GM18519 (cell line): Measurements from ENCODE around the gene TRIM25.
"Not testable (repeated sequence)": the region's sequence is repeated elsewhere in the genome, so short reads cannot be mapped to it uniquely, and the experiment has no call there.

Experiments
- ATAC-seq: cut with Tn5 transposase; IDR thresholded peaks from one replicate; pipeline ENCODE4 v1.9.1; 2021; ENCODE audit warnings: mild to moderate bottlenecking, moderate library complexity; ENCODE audit not compliant: unreplicated experiment, low FRiP score

Gene TRIM25, protein sequence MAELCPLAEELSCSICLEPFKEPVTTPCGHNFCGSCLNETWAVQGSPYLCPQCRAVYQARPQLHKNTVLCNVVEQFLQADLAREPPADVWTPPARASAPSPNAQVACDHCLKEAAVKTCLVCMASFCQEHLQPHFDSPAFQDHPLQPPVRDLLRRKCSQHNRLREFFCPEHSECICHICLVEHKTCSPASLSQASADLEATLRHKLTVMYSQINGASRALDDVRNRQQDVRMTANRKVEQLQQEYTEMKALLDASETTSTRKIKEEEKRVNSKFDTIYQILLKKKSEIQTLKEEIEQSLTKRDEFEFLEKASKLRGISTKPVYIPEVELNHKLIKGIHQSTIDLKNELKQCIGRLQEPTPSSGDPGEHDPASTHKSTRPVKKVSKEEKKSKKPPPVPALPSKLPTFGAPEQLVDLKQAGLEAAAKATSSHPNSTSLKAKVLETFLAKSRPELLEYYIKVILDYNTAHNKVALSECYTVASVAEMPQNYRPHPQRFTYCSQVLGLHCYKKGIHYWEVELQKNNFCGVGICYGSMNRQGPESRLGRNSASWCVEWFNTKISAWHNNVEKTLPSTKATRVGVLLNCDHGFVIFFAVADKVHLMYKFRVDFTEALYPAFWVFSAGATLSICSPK

DNA sequence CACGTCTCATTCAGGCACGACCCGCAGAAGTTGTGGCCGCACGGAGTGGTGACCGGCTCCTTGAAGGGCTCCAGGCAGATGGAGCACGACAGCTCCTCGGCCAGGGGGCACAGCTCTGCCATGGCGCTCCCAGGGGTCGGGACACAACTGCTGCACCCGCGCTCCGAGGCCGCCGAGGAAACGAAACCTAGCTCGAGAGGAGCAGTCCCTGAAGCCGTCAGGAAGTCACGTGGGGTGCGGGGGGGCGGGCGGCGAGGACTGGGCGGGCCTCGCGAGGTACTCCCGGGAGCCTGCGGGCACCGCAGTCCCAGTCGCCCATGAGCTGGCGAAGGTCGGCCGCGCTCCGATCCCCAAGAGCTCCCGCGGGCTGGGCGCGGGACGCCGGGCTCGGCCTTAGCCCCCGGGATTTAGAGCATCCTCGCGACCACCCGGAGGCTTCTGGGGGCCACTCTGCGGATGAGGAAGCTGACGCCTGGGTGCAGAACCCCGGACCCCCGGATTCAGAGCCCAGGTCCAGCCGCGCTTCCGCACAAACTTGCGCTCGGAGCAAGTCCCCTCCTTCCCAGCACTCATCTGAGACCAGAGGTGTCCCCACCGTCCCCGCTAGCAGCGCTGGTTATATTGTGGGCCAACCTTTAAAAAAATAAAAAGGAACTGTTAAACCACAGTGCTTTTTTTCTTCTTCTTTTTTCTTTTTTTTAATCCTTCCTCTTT, at the start of gene TRIM25:
Gene TRIM25, minus strand, starts transcription at position 183 of the 714 bp plus-strand sequence. Its CDS starts 61 bp downstream, at position 122.
- ATAC-seq = peak; percentile 53

DNA sequence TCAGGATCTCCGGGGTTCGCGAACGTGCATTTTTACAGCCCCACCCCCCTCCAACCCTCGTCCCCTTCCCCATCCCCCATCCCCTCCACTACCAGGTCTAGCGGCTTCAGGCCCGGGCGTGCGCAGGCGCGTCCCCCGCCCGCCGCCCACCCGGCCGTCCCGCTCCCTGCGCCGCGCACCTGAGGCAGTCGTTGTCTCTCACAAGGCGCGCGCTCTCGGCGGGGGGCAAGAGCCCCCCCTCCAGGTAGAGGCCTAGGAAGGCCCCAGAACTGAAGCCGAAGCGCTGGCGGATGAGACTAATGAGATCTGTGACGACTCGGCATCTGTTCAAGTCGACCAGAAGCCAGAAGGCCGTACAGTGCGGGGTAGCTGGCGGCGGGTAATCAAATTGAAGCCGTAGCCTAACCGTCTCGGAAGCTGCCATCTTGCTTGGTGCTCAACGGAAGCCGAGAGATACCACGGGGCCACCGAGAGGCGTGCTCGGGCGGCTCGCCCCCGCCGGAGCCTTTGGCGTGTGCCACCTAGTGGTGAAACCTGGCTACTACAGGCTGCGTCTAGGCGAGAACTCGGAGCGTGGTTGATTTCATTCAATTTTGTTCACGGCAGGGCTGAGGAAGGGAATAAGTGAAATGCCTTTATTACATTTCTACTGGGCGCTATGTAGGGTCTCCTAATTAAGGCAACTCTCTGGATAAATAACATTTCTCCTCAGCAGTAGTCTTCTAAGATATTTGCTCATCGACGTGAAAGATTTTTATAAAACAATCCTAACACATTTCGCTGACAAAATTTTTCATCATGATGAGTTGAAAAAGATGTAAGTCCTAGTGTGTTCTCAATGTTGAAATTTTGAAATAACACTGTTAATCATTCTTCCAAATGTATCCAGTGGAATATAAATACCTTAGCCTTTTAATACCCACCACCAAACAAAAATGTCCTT, 47.0 kb upstream of the TRIM25 start, which contains the start of gene COIL:
Gene COIL, minus strand, starts transcription at position 455 of the 943 bp plus-strand sequence. Its CDS starts 31 bp downstream, at position 424.
- ATAC-seq = peak; percentile 87

DNA sequence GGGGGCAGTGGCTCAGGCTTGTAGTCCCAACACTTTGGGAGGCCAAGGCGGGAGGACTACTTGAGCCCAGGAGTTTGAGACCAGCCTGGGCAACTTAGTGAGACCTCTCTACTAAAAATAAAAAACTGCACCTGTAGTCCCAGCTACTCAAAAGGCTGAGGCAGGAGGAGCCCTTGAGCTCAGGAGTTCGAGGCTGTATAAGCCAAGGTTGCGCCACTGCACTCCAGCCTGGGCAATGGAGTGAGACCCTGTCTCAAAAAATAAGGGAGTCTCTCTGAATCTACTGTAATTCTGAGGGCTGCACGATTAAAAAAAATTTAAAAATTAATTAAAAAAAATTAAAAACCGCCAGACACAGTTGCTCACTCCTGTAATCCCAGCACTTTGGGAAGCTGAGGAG, 43.1 kb upstream of the TRIM25 start:
- ATAC-seq = no peak

DNA sequence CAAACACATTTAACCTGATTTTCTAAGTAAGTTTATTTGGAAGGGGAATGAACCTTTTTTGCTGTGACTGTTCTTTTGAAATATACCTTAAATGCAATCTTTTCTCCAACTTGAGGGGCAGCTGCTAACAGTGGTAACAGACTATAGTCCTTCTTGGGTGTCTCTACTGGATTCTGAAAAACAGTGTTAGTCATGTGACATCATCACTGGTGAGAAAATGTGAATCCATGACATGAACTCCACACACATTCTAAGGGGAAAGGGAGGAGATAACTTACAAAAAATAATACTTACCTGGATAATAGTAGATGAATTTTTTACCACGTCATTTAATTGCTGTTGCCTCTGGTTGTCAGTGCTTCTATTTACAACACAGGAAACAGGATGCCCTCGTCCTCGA, 35.7 kb upstream of the TRIM25 start:
- no peak for ATAC-seq

DNA sequence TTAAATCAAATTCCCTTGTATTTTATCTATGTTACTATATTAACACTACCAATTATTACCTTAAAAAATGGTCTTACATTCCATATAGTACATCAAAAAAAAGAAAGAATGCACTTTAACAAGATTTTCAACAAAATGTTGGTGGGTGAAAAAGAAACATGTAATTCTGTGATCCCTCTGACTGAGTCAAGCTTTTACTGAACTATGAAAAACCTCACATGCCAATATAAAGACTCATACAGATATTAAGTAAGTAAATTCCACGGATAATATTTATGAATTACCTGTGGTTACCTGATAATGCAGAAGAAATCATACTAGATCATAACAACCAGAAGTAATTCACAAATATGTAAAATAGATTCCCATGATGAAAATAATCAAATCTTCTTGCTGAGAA, 34.6 kb upstream of the TRIM25 start:
- ATAC-seq = no peak

DNA sequence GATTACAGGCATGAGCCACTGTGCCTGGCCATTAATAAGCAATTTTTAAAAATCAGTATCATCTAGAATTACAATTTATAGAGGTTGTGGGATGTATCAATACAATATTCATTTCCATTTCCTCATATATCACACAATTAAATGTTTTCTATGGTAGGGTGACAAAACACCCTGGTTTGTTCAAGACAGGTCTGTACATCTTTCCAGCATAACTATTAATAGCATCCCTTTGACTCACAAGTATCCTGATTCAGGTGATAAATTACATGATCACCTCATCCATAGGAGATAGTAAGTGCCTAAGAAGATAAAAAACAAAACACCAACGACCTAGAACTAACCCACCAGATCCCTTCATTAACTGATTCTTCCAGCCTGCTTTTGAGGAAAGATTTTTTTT, 33.9 kb upstream of the TRIM25 start:
- no peak for ATAC-seq

DNA sequence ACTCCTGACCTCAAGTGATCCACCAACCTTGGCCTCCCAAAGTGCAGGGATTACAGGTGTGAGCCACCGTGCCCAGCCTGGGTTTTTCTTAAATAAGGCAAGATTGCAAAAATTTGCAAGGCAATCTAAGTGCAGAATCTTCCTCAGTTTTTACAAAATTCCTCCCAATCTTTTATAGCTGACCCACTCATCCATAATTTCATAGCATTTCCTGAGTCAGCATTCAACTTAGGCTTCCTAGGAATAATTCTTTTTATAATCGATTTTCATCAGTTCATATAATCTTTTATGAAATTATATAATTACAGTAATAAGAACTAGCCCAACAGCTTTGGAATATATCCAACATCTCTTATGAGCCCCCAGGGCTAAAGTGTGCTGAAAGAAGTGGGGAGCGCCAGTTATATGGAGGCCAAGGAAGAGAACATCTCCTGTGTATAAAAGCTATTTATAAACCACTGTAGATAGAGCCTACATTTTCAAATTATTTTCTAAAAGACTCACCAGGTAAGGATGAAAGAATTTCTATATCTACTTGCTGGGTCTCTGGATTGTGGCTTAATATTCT, 32.2 kb upstream of the TRIM25 start:
- no peak for ATAC-seq

DNA sequence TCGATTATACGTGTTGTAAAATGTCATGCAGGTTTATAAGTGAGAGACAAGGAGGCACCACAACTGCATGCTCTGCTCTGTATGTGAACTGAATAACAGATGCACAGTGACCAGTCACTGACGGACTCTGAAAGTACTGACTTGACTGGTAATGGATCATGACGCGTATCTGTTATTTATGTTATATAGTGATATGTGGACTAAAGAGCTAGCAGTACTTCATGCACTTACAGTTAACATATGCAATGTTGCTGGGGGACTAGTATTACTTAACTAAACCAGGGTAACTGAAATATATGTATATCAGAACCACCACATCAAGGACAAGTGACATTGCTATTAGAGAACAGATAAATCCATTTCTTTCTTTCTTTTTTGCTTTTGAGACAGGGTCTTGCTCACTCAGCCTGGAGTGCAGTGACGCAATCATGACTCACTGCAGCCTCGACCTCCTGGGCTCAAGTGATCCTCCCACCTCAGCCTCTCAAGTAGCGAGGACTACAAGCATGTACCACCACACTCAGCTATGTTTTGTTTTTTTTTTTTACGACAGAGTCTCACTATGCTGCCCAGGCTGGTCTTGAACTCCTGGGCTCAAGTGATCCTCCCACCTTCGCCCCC, 29.8 kb upstream of the TRIM25 start:
- ATAC-seq = no peak

DNA sequence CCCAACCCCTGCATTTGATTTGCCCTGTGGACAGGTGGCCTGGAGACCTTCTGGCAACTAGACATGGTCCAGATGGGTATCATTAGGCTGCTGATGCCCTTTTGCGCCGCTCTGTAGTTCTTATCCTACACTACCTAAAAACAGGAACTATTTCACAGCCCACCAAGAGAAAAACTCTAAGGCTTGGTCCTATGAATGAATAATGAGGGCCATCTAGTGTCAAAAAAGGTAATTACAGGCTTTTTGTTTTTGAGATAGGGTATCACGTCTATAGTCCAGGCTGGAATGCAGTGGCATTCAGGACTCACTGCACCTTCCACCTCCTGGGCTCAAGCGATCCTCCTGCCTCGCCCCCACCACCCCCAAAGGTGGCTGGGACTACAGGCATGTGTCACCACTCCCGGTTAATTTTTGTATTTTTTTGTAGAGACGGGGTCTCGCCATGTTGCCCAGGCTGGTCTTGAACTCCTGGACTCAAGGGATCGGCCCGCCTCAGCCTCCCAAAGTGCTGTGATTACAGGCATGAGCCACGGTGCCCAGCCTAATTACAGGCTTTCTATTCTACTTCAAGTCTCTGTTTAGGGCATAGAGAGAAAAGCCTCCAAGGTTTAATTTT, 26.1 kb upstream of the TRIM25 start:
- ATAC-seq = peak; percentile 58

DNA sequence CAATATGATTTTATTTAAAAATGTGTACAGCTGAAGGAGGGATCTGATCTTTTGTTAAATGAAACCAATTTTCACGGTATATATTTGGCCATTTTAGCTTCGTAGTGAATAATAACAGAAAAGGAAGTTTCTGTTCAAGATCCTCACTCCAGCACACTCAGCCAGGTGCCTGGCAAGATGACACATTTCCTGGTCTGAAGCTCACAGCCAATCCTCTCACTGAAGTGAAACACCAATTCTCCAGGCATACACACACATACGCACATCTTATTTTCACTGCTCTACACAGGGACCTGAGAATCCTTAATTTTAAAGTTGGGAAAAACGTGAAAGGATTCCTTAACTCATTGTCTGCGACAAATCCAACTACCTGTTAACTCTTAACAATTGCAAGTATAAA, 24.4 kb upstream of the TRIM25 start:
- ATAC-seq = not testable (repeated sequence)

DNA sequence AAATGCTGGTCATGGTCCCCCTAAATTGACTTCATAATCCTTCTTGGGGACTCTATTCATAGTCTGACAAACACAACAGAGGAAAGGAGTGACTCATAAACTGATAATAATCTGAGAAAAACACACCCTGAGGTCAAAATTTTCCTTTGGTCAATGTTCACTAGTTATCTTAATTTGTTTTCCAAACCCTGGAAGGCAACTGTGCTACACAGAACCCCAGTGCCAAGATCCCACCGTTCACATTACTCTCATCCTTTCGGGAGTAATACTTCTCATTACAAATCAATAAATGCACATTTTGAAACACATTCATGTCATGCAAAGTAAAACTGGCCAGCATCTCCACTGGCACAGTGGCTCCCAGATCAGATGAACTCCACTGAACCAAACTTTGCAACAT, 23.8 kb upstream of the TRIM25 start:
- ATAC-seq = no peak

DNA sequence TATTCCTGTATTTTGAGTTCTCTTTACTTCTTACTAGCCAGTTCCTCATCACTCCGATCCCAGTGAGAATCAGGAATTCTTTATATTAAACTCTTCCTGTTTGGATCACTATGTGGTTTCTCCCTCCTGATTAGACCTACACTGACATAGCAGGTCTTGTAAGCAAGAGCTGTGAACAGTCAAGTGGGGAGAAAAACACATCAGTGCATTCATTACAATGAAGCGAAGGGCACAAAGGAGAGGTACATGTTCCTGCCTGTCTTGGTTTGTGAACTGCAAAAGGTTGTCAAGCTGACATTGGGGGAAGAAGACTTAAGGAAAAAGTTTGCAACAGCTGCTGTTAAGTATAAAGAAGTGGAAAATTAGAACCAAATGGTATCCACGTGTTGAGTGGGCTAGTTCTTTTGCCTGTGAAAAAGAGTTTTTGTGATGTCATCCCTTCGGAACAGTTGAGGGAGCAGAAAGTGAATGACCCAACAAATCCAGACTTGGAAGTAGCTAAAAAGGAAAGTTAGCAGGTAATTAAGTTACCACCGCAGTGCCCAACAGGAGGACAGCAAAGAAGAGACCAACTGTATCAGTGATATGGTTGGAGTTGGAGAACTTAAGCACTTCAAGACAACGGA, 23.0 kb upstream of the TRIM25 start:
- no peak for ATAC-seq

DNA sequence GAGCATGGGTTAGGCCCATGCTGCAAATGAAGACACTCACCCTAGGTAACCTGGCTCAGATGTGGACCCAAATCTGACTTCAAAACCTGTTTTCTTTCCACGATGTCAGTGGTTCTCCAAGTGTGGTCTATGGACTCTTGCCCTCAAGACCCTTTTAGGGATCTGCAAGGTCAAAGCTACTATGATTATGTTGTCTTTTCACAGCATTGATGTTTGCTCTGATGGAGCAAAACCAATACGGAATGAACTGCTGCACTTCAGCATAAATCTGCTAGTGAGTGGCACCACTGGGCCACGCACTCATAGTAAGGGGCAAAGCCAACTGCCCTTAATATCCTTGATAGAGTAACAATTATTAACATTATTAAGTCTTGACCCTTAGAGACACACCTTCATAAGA, 21.6 kb upstream of the TRIM25 start:
- ATAC-seq = no peak

DNA sequence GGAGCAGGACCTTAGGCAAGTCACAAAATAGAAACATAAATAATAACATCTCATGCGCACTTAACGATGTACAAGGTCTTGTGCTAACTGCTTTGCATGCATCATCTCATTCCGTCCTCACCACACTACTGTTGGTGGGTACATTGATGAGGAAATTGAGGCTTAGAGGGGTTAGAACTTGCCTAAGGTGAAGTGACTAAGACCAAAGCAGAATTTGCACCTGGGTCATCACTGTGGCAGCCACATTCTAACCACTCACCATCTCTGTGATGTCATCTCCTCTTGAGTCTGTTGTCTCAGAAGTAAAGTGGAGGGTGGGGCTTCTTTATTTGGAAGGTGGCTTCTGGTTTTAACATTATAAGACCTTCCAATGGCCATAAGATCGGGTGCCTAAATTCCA, 20.4 kb upstream of the TRIM25 start:
- ATAC-seq = no peak

DNA sequence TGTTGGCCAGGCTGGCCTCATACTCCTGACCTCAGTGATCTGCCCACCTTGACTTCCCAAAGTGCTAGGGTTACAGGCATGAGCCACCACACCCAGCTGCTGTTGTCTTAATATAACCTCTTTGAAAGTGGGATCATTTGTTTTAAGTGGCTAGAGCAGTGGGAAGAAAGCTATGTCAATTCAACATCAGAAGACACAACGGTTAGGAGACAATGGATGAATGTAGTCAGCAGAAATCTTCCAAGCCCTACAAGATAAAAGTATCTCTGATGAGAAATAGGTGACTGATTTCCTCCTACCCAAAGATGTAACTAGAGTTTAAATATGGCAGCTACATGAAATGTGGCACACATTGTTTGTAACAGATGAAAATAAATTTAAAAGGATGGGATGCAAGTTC, 20.0 kb upstream of the TRIM25 start:
- no peak for ATAC-seq

DNA sequence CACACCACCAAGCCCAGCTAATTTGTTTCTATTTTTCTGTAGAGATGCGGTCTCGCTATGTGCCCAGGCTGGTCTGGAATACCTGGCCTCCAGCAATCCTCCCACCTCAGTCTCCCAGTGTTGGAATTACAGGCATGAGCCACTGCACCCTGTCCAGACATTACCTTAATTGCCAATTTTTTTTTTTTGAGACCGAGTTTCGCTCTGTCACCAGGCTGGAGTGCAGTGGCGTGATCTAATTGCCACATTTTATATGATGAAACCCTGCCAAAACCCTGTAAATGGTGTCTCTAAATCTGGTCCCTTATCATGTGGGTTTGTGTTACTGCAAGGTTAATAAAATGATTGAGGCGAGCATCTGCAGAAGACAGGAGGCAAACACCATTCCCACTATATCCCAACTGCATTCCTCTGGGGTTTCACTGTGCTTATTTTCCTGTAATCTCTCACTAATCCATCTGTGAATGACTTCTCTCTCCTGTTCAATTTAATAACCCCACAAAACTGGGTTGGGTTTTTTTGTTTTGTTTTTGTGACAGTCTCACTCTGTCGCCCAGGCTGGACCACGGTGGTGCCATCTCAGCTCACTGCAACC, 19.4 kb upstream of the TRIM25 start:
- ATAC-seq = no peak

DNA sequence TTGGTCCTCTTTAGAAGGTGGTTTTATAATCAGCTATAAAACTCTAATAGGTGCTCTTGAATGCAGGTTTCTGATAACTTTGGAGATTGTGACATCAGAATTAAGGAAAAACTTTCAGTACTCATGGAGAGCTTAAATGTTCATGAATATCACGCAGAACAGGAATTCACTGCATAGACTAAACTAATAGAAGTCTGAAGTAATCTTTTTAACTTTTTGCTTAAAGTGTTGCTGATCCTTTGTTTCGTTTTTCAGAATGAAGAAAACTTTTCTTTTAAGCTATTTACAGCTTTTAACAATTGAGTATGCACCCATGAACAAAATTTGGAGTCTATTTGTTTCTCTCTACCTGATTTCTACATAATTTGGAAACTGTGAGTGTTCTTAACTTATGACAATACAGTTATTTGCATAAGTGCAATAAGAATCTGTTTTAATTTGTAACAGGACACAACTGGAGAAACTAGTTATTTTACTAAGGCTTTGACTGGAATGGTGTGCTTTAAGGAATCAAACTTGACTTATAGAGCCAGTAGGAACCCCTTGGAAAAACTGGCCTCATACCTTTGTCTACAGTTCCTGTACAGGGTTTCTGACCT, 17.0 kb upstream of the TRIM25 start:
- ATAC-seq = no peak
